ENCODE measurements around the gene CAPN1. TPM values are rescaled to one million over a fixed set of nuclear protein-coding genes. Genes with fewer than 3 reads are reported as not detected.

CAPN1 gene
- polyA plus RNA-seq, 1 of the 3 experiments (the other 2 are of a cell fraction): 92.2 TPM

DNA sequence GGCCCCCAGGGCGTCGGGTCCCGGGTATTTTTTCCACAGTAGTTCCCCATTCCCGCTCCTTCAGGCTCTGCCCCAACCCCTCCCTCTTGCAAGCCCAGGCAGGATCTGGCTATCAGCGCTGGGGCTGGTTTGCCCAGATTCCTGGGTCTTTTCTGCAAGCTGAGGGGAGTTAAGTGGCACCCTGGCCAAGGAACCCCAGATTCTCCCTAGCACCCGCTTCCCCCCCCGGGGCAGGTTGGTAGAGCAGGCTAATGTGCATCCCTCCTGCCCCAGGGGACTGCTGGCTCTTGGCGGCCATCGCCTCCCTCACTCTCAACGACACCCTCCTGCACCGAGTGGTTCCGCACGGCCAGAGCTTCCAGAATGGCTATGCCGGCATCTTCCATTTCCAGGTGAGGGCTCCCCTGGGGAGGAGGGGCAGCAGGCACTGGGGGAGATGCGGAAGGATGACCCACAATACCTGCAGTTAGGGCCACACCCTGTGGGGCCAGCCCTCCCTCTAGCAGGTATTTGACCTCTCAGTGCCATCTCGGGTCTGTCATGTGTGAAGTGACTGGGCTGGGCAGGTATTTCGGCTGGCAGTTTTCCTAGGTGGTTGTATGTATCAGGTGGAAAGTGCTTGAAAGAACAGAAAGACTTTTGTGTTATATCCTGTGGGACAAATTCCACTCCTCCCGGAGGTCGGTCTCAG lies 1.6 kb downstream of the CAPN1 start:
- 0 out of 2 replicates have a peak overlapping the region, but pooled peaks have one; percentile 93 for H3K9ac ChIP-seq
- H3K9me3 ChIP-seq: no peaks in the 10 kb centered on the region
- peaks cover 0 to 30% of the 10 kb centered on the region in 2 experiments for H3K36me3 ChIP-seq (replicated peaks in 1 of 2; ENCODE audit: control insufficient read depth in 1 of 2, insufficient read depth in 2 of 2, low read length in 1 of 2)
- ChIA-PET CTCF (interaction anchor here (0.7 to 4.8 kb wide), 6 partner anchors 21 to 169 kb away, joined by 3 to 46 read pairs (median 4); partner anchors contain the start of genes ARL2 and TM7SF2), POLR2A (interaction anchor here (1.7 to 3.3 kb wide), 3 partner anchors 48 to 72 kb away, joined by 4 to 25 read pairs (median 12); partner anchors contain the start of genes FAU, MRPL49, SYVN1 and TM7SF2)
- H2AFZ ChIP-seq (ENCODE audit: low read depth): no peak overlapping the region
- H3K9me2 ChIP-seq: no peaks in the 10 kb centered on the region
- H3K4me3 ChIP-seq (ENCODE audit: low read depth in 2 of 2, low read length in 1 of 2): no peak overlapping the region; a peak in 2 of 4 replicates
- H3K79me2 ChIP-seq (ENCODE audit: insufficient read depth): peaks cover 51% of the 10 kb centered on the region
- peak overlapping the region; percentile 98; the same call in 1 of the 2 replicates for H3K4me2 ChIP-seq
- no peaks in the 10 kb centered on the region for H3F3A ChIP-seq (replicated peaks; ENCODE audit: insufficient read depth)
- peaks cover 5% of the 10 kb centered on the region; the same call in 1 of the 2 replicates for H4K20me1 ChIP-seq (ENCODE audit: insufficient read depth)
- DNase-seq: no peak
- no peaks in the 10 kb centered on the region for H3K27me3 ChIP-seq (ENCODE audit: insufficient read depth)
- H3K27ac ChIP-seq (ENCODE audit: low read depth in 2 of 2, low read length in 1 of 2): no peak overlapping the region
- TF ChIP-seq TAF1 (IDR thresholded peaks at IDR 0.05; ENCODE audit: borderline replicate concordance, low read depth, low read length) (no peak), IRF3 (IDR thresholded peaks at IDR 0.05; ENCODE audit: low read depth, low read length) (no peak), JUND (IDR thresholded peaks at IDR 0.05) (no peak), GABPA (IDR thresholded peaks at IDR 0.05; ENCODE audit: low read depth) (no peak), SIN3A (IDR thresholded peaks at IDR 0.05; ENCODE audit: borderline replicate concordance, low read depth, low read length) (no peak), SMC3 (IDR thresholded peaks at IDR 0.05; ENCODE audit: low read depth, low read length) (no peak), POLR2AphosphoS5 (IDR thresholded peaks at IDR 0.05; ENCODE audit: low read depth, low read length) (no peak)
- 85% methylated on average over 15 of the region's 19 CpGs for WGBS (ENCODE audit: low lambda C conversion rate)
- peaks cover 0 to 18% of the 10 kb centered on the region in 2 experiments; a peak in 2 of 4 replicates for H3K4me1 ChIP-seq (ENCODE audit: control insufficient read depth in 1 of 2, insufficient read depth in 2 of 2, low read depth in 1 of 2, low read length in 1 of 2)

DNA sequence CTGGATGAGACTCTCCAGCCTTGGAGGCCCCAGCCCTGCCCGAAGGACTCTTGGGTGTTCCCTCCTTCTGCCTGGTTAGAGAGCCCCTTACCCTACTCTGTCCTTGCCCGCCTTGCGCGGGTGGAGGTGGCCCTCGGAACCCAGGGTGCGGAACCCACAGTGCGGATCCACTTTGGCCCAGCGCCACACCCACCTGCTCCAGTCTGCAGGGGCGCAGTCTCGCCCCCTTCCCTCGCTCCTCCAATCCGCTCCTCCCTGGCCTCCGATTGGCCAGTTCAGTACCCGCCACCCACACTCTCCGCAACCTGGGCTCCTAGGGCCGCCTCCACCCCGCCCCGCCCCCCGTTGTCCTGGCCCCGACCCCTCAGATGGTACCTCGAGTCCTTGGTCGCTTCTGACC lies 2.4 kb downstream of the CAPN1 start:
- ChIA-PET CTCF (interaction anchor here (1.4 kb wide), 1 partner anchor 49 kb away, joined by 3 read pairs; no protein-coding TSS in a partner anchor), POLR2A (no interaction called here)
- Histone ChIP-seq H3F3A (replicated peaks; ENCODE audit: insufficient read depth) (no peaks in the 10 kb centered on the region), H3K36me3 (replicated peaks in 1 of 2; ENCODE audit: control insufficient read depth in 1 of 2, insufficient read depth in 2 of 2, low read length in 1 of 2) (peaks cover 0 to 34% of the 10 kb centered on the region in 2 experiments), H3K9me3 (no peaks in the 10 kb centered on the region), H3K4me3 (ENCODE audit: low read depth in 2 of 2, low read length in 1 of 2) (no peak overlapping the region), H2AFZ (ENCODE audit: low read depth) (no peak overlapping the region), H3K4me2 (no peak overlapping the region), H3K9me2 (no peaks in the 10 kb centered on the region), H3K4me1 (ENCODE audit: control insufficient read depth in 1 of 2, insufficient read depth in 2 of 2, low read depth in 1 of 2, low read length in 1 of 2) (peaks cover 0 to 18% of the 10 kb centered on the region in 2 experiments; a peak in 2 of 4 replicates), H3K27ac (ENCODE audit: low read depth in 2 of 2, low read length in 1 of 2) (no peak overlapping the region), H3K79me2 (ENCODE audit: insufficient read depth) (peaks cover 51% of the 10 kb centered on the region), H3K27me3 (ENCODE audit: insufficient read depth) (no peaks in the 10 kb centered on the region), H4K20me1 (ENCODE audit: insufficient read depth) (peaks cover 5% of the 10 kb centered on the region; the same call in 1 of the 2 replicates), H3K9ac (no peak overlapping the region)
- 99% methylated on average over 22 of the region's 22 CpGs for WGBS (ENCODE audit: low lambda C conversion rate)
- DNase-seq: no peak
- TF ChIP-seq MAX (IDR thresholded peaks at IDR 0.05; ENCODE audit: low read depth) (no peak), RXRA (IDR thresholded peaks at IDR 0.05; ENCODE audit: borderline replicate concordance, low read depth) (no peak), RFX5 (IDR thresholded peaks at IDR 0.05; ENCODE audit: low read length) (no peak), IRF3 (IDR thresholded peaks at IDR 0.05; ENCODE audit: low read depth, low read length) (no peak), FOSL2 (IDR thresholded peaks at IDR 0.05; ENCODE audit: borderline replicate concordance, low read depth) (no peak), TCF12 (IDR thresholded peaks at IDR 0.05) (no peak), FOXJ3 (CRISPR knock-in tag; IDR thresholded peaks at IDR 0.05) (no peak), USF1 (IDR thresholded peaks at IDR 0.05; ENCODE audit: borderline replicate concordance, low read depth) (no peak), SIN3A (IDR thresholded peaks at IDR 0.05; ENCODE audit: borderline replicate concordance, low read depth, low read length) (no peak), MEF2A (IDR thresholded peaks at IDR 0.05; ENCODE audit: borderline replicate concordance, low read depth) (no peak), GATA2 (CRISPR knock-in tag; IDR thresholded peaks at IDR 0.05) (no peak)
- TF ChIP-seq, protein P1, sequence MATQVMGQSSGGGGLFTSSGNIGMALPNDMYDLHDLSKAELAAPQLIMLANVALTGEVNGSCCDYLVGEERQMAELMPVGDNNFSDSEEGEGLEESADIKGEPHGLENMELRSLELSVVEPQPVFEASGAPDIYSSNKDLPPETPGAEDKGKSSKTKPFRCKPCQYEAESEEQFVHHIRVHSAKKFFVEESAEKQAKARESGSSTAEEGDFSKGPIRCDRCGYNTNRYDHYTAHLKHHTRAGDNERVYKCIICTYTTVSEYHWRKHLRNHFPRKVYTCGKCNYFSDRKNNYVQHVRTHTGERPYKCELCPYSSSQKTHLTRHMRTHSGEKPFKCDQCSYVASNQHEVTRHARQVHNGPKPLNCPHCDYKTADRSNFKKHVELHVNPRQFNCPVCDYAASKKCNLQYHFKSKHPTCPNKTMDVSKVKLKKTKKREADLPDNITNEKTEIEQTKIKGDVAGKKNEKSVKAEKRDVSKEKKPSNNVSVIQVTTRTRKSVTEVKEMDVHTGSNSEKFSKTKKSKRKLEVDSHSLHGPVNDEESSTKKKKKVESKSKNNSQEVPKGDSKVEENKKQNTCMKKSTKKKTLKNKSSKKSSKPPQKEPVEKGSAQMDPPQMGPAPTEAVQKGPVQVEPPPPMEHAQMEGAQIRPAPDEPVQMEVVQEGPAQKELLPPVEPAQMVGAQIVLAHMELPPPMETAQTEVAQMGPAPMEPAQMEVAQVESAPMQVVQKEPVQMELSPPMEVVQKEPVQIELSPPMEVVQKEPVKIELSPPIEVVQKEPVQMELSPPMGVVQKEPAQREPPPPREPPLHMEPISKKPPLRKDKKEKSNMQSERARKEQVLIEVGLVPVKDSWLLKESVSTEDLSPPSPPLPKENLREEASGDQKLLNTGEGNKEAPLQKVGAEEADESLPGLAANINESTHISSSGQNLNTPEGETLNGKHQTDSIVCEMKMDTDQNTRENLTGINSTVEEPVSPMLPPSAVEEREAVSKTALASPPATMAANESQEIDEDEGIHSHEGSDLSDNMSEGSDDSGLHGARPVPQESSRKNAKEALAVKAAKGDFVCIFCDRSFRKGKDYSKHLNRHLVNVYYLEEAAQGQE (IDR thresholded peaks at IDR 0.05; ENCODE audit: low read depth, low read length): no peak
